OCI-LY1 (cell line): Measurements from ENCODE around the gene CDKN2AIPNL.

Source experiments
- EZH2 ChIP-seq: fragments of 200-600 bp; sonication (generic), shearing (Covaris generic); IDR thresholded peaks from 2 replicates; pipeline ENCODE4 v1.8.0; 2017; ENCODE audit warnings: borderline replicate concordance, mixed run types, mild to moderate bottlenecking, antibody characterized with exemption, low read length, moderate library complexity, mixed read lengths
- TF ChIP-seq, protein P1 (sequence below): fragments of 200-600 bp; sonication (generic), shearing (Covaris generic); IDR thresholded peaks from 2 replicates; pipeline ENCODE4 v1.5.1; 2017; ENCODE audit warnings: mild to moderate bottlenecking, antibody characterized with exemption, low read length, moderate library complexity, mixed read lengths

DNA sequence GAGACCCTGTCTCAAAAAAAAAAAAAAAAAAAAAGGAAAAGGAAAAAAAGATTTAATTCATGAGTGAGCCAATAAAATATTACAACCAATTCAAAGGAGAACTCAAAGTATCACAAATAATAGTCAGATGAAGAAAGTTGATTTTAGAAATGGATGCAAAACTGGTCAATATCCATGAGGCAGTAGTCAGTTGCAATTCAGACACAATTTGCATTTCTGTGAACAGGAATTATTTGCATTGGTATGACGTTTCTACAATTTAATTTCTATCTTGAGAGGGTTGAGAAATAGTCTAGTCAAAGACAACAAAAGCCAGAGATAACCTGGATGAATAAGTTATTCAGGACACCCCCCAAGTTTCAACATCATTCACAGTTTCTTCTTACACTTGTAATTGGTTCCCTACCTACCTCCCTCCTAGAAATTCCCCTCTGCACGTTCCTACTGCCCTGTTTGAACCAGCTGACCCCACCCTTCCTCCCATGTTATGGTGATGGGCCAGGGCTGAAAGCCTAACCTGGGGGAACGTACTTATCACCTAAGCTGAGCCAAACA, 28.6 kb upstream of the CDKN2AIPNL start:
- TF ChIP-seq EZH2, result no peak
- TF ChIP-seq, protein P1, sequence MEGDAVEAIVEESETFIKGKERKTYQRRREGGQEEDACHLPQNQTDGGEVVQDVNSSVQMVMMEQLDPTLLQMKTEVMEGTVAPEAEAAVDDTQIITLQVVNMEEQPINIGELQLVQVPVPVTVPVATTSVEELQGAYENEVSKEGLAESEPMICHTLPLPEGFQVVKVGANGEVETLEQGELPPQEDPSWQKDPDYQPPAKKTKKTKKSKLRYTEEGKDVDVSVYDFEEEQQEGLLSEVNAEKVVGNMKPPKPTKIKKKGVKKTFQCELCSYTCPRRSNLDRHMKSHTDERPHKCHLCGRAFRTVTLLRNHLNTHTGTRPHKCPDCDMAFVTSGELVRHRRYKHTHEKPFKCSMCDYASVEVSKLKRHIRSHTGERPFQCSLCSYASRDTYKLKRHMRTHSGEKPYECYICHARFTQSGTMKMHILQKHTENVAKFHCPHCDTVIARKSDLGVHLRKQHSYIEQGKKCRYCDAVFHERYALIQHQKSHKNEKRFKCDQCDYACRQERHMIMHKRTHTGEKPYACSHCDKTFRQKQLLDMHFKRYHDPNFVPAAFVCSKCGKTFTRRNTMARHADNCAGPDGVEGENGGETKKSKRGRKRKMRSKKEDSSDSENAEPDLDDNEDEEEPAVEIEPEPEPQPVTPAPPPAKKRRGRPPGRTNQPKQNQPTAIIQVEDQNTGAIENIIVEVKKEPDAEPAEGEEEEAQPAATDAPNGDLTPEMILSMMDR, result no peak
